DMS79 treated with DMSO at 0.1 percent for 48 hours (cell line): ENCODE data around the gene LINC00237.

Experiments used
- DNase-seq: peaks from one replicate; lab custom pipeline; 2025; lab: John Stamatoyannopoulos, UW

Gene LINC00237

GRCh38 chr20:21096321-21097043 lies 9.7 kb downstream of the LINC00237 start:
- DNase-seq = peak; percentile 27

GRCh38 chr20:21092806-21093205 lies 13.4 kb downstream of the LINC00237 start:
- no peak for DNase-seq

GRCh38 chr20:21090721-21091120 lies 15.4 kb downstream of the LINC00237 start:
- peak; percentile 27 for DNase-seq

GRCh38 chr20:21090111-21090618 lies 16.0 kb downstream of the LINC00237 start:
- no peak for DNase-seq

GRCh38 chr20:21089391-21089790 lies 16.8 kb downstream of the LINC00237 start:
- no peak for DNase-seq

DNA sequence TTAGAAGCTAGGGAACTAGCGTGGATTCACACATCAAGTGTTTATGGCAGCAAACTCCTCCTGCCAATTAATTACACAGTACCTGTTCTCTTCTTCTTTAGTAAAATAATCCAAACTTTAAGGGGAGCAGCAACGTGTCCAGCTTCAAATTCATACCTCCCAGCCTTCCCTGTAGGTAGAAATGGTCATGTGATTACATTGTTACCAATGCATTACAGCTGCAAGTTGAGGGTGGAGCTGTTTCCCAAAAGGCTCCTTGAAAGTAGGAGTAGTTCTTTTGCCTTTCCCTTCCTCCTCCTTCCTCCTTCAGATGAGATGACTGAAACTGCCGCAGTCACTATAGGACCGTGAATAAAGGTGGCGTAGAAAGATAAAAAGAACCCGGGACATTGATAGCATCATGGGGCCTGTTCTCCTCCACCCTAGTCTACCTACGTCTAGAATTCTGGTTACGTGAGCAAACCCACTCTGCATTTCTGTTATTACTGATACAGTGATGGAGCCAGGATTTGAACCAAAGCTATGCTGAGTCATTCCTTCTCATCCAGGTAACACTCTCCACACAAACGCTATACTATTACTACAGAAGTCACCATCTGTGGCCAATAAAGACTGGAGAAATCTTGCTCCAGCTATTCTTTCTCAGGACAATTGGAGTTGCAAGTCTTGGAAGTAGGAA lies 18.2 kb downstream of the LINC00237 start:
- DNase-seq = no peak

- DNase-seq = no peak
Observed at GRCh38 chr20:21083825-21084325, 22.3 kb downstream of the LINC00237 start.

- no peak for DNase-seq
Observed at GRCh38 chr20:21082584-21082983, 23.6 kb downstream of the LINC00237 start.

GRCh38 chr20:21077809-21078345 lies 28.3 kb downstream of the LINC00237 start:
- DNase-seq = no peak

DNA sequence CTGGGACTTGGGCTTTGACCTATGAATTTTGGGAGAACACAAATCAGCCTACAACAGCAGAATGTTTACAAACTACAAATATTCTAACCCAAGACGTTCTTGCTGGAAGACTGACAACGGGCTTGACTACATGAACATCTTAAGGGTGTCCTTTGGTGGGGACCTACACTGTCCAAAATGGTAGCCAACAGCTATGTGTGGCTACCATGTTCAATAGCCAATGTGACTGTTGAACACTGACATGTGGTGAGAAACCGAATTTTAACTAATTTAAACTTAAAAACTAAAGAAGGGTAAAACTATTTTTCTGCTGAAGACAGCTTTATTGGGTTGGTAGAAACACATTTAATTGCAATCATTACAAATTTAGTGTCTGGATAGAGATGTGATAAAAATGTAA lies 30.1 kb downstream of the LINC00237 start:
- DNase-seq = no peak

- no peak for DNase-seq
Observed at GRCh38 chr20:21075471-21075870, 30.7 kb downstream of the LINC00237 start.

GRCh38 chr20:21074605-21075336 lies 31.4 kb downstream of the LINC00237 start:
- DNase-seq = peak; percentile 9

DNA sequence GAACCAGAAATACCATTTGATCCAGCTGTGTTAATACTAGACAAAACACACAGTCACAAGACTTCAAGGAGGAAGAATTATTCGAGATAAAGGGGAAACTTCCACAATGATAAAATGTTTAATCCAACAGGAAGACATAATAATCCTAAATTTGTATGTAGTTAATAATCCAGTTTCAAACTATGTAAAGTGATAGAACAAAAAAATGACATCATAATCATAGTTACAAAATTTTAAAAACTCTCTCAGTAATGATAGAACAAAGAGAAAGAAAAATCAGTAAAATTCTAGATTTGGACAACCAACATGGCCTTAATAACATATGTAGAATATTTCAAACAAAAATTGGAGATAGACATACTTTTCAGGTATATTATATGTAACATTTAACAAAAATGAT lies 38.9 kb downstream of the LINC00237 start:
- no peak for DNase-seq

DNA sequence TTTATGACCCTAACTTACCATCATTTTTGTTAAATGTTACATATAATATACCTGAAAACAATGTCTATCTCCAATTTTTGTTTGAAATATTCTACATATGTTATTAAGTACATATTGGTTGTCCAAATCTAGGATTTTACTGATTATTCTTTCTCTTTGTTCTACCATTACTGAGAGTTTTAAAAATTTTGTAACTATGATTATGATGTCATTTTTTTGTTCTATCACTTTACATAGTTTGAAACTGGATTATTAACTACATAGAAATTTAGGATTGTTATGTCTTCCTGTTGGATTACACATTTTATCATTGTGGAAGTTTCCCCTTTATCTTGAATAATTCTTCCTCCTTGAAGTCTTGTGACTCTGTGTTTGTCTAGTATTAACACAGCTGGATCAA lies 41.2 kb downstream of the LINC00237 start:
- no peak for DNase-seq

- DNase-seq = no peak
Observed at GRCh38 chr20:21063276-21063675, 42.9 kb downstream of the LINC00237 start.

DNA sequence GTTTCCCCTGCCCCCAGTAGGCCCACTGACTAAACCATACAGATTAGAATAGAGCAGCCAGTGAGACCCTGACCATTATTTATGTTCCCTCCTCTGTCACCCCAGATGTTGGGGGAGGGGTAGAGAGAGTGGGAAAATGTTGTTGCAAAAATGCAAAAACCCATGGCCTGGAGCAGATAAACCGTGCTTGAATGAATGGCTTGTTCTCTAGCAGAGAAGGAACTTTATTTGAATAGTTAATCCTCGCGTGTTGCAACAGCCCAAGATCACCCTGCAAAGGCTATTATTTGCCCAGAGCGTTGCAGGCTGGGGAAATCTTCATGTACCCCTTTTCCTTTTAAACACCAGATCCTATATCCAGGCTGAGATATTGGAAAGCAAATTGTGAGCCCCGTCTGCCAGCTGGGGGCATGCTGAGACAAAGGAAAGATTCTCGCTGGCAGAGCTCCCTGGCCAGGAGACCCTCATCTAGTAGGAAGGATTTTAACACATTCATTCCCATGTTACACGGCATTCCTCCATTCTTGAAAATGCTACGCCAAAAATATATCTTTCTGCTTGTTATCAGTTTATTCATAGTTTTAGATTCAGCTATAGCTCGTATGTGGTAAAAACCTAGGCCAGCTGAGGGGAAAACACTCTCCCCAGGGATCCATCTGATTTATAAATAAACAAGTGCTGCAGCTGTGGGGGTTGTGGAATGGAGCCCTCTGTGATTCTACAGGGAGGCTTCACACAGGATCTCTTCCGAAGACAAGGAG lies 53.0 kb downstream of the LINC00237 start:
- no peak for DNase-seq

DNA sequence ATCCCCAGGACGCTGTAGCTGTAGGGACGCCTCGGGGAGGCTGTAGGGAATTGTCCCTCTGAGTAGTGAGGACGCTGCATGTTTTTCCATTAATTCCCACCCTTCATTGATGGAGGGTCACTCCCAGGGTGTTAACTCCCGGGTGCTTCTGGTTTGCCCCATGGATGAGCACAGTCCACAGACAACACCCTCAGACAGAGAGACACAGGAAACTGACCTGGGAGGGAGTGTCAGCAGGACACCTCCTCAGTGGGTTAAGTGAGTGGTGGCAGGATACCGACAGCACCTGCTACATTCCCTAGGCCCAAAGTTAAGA lies 53.5 kb downstream of the LINC00237 start:
- no peak for DNase-seq

GRCh38 chr20:21052241-21052640 lies 53.9 kb downstream of the LINC00237 start:
- no peak for DNase-seq

DNA sequence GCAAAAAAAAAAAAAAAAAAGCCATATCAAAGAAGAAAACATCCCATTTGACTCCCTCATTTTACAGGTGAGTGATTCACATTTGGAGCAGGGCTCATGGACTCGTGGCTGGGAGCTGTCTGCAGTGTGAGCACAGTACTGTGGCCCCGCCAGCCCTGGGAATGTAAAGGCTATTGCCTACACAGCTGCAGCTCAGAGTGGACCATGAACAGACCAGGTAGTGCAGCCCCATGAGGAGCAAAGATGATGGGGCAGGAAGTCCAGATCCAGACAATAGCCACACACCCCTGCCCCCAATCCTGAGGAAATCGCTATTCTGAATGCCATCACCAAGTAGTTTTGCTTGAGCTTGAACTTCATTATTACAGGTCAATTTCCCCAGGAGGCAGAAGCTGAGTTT lies 55.4 kb downstream of the LINC00237 start:
- no peak for DNase-seq

DNA sequence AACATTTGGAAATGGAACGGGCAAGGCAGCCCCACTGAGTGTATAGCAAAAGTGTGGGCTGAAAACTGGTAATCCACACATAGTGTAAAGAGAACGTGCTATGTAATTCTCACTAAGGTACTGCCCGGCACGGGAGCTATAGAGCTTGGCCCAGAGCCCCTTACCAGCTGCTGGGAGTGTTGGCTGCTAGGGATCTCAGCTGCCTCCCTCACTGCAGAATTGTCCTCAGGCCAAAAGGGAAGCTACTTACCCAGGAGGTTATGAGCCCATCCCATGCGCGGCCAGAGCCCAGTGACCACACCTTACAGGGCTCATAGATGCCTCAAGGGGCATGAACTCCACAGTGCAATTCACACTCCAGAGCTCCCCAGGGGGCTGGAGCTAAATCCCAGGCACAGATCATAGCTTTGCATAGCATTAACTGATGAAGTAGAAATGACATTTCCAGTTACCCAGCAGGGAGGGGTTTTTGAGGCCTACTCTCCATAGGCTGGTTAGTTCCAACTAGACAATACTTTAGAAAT lies 56.8 kb downstream of the LINC00237 start:
- DNase-seq = no peak

DNA sequence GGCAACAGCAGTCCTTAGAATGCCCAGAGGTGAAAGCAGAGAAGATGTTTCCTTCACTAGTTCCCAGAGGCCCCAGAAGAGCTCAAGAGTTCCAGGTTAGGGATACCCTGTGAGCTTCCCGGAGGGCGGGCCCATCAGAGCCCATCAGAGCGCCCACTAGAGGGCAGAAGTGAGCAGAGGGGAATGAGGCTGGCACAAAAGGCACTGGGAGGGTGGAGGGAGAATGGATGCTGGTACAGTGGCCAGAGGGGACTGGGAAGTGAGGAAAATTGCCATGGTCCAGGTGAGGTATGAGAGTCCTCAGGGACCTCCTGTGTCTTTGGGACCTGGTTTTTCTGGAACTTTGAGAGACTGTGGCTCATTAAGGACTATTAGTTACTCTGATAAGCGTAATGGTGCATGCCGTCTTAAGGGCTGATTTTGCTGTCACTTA lies 57.3 kb downstream of the LINC00237 start:
- DNase-seq = no peak
